HCT116 (cell line): ENCODE measurements around the gene ATM.

Experiments used
- CEBPB ChIP-seq: IDR thresholded peaks from 2 replicates; pipeline ENCODE4 v1.6.1; 2012; ENCODE audit warnings: low read depth
- EZH2 ChIP-seq: fragments of 200-600 bp; sonication (generic); IDR thresholded peaks from 2 replicates; pipeline ENCODE4 v1.6.1; 2017; ENCODE audit warnings: antibody characterized with exemption, mixed run types
- EZH2phosphoT487 ChIP-seq: fragments of 200-600 bp; IDR thresholded peaks from 2 replicates; pipeline ENCODE4 v1.6.1; 2018; ENCODE audit warnings: antibody characterized with exemption, borderline replicate concordance
- JUND ChIP-seq: IDR thresholded peaks from 2 replicates; pipeline ENCODE4 v1.6.1; 2012
- POLR2A ChIP-seq: IDR thresholded peaks from 2 replicates; pipeline ENCODE4 v1.7.0; 2011; ENCODE audit warnings: borderline replicate concordance; ENCODE audit not compliant: insufficient read depth, insufficient read length; ENCODE audit errors: extremely low read depth
- POLR2AphosphoS5 ChIP-seq: IDR thresholded peaks from 2 replicates; pipeline ENCODE4 v1.6.1; 2011; ENCODE audit warnings: mild to moderate bottlenecking, low read depth, low read length, moderate library complexity
- RAD21 ChIP-seq: IDR thresholded peaks from 2 replicates; pipeline ENCODE4 v1.6.1; 2012; ENCODE audit warnings: low read depth, mild to moderate bottlenecking
- SIN3A ChIP-seq: IDR thresholded peaks from 2 replicates; pipeline ENCODE4 v1.6.1; 2012; ENCODE audit warnings: low read depth
- SRF ChIP-seq: IDR thresholded peaks from 2 replicates; pipeline ENCODE4 v1.6.1; 2012; ENCODE audit warnings: low read depth
- TCF7L2 ChIP-seq: IDR thresholded peaks from 2 replicates; pipeline ENCODE4 v1.7.0; 2011; ENCODE audit warnings: borderline replicate concordance, inconsistent platforms; ENCODE audit not compliant: insufficient read depth, insufficient read length; ENCODE audit errors: extremely low read depth
- YY1 ChIP-seq: IDR thresholded peaks from 2 replicates; pipeline ENCODE4 v1.6.1; 2011; ENCODE audit warnings: low read length, low read depth, moderate library complexity, mild to moderate bottlenecking; ENCODE audit not compliant: insufficient replicate concordance; ENCODE audit errors: extremely low read depth
- ZNF274 ChIP-seq: fragments of 200-500 bp; sonication (Bioruptor generic); IDR thresholded peaks from 2 replicates; pipeline ENCODE4 v1.6.1; 2014; ENCODE audit warnings: mild to moderate bottlenecking, low read depth, low read length, inconsistent platforms
- TF ChIP-seq, protein P1 (sequence below), 3 experiments: fragments of 200-600 bp in 1 of 3; sonication (generic) in 1 of 3; IDR thresholded peaks in 2 of 3; conservative IDR thresholded peaks in 1 of 3; 2 replicates each; pipeline ENCODE4 v1.5.1; 2012 to 2017; ENCODE audit warnings: low read depth in 2 of 3, low read length in 2 of 3, antibody characterized with exemption in 1 of 3, borderline replicate concordance in 1 of 3, control low read depth in 1 of 3, mild to moderate bottlenecking in 1 of 3, mixed read lengths in 1 of 3, mixed run types in 1 of 3, moderate library complexity in 1 of 3; ENCODE audit not compliant: insufficient read depth in 1 of 3
- TF ChIP-seq, protein P2 (sequence below): IDR thresholded peaks from 2 replicates; pipeline ENCODE4 v1.6.1; 2012; ENCODE audit warnings: low read depth

GRCh38 chr11:108221911-108222573 lies 825 bp upstream of the ATM start:
- TF ChIP-seq, protein P1, sequence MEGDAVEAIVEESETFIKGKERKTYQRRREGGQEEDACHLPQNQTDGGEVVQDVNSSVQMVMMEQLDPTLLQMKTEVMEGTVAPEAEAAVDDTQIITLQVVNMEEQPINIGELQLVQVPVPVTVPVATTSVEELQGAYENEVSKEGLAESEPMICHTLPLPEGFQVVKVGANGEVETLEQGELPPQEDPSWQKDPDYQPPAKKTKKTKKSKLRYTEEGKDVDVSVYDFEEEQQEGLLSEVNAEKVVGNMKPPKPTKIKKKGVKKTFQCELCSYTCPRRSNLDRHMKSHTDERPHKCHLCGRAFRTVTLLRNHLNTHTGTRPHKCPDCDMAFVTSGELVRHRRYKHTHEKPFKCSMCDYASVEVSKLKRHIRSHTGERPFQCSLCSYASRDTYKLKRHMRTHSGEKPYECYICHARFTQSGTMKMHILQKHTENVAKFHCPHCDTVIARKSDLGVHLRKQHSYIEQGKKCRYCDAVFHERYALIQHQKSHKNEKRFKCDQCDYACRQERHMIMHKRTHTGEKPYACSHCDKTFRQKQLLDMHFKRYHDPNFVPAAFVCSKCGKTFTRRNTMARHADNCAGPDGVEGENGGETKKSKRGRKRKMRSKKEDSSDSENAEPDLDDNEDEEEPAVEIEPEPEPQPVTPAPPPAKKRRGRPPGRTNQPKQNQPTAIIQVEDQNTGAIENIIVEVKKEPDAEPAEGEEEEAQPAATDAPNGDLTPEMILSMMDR (IDR thresholded peaks at IDR 0.05 in 2 of 3, conservative IDR thresholded peaks at IDR 0.05 in 1 of 3; ENCODE audit: borderline replicate concordance in 1 of 3, insufficient read depth in 1 of 3, low read depth in 2 of 3, low read length in 2 of 3) = no peak
- TF ChIP-seq POLR2A (no peak), EZH2phosphoT487 (no peak), SRF (no peak), RAD21 (no peak), SIN3A (no peak), EZH2 (no peak), POLR2AphosphoS5 (no peak), CEBPB (no peak), ZNF274 (no peak), YY1 (no peak), TCF7L2 (no peak), JUND (no peak)
- TF ChIP-seq, protein P2, sequence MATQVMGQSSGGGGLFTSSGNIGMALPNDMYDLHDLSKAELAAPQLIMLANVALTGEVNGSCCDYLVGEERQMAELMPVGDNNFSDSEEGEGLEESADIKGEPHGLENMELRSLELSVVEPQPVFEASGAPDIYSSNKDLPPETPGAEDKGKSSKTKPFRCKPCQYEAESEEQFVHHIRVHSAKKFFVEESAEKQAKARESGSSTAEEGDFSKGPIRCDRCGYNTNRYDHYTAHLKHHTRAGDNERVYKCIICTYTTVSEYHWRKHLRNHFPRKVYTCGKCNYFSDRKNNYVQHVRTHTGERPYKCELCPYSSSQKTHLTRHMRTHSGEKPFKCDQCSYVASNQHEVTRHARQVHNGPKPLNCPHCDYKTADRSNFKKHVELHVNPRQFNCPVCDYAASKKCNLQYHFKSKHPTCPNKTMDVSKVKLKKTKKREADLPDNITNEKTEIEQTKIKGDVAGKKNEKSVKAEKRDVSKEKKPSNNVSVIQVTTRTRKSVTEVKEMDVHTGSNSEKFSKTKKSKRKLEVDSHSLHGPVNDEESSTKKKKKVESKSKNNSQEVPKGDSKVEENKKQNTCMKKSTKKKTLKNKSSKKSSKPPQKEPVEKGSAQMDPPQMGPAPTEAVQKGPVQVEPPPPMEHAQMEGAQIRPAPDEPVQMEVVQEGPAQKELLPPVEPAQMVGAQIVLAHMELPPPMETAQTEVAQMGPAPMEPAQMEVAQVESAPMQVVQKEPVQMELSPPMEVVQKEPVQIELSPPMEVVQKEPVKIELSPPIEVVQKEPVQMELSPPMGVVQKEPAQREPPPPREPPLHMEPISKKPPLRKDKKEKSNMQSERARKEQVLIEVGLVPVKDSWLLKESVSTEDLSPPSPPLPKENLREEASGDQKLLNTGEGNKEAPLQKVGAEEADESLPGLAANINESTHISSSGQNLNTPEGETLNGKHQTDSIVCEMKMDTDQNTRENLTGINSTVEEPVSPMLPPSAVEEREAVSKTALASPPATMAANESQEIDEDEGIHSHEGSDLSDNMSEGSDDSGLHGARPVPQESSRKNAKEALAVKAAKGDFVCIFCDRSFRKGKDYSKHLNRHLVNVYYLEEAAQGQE = no peak
